ENCODE data around the gene SLC9B1.

SLC9B1 gene

DNA sequence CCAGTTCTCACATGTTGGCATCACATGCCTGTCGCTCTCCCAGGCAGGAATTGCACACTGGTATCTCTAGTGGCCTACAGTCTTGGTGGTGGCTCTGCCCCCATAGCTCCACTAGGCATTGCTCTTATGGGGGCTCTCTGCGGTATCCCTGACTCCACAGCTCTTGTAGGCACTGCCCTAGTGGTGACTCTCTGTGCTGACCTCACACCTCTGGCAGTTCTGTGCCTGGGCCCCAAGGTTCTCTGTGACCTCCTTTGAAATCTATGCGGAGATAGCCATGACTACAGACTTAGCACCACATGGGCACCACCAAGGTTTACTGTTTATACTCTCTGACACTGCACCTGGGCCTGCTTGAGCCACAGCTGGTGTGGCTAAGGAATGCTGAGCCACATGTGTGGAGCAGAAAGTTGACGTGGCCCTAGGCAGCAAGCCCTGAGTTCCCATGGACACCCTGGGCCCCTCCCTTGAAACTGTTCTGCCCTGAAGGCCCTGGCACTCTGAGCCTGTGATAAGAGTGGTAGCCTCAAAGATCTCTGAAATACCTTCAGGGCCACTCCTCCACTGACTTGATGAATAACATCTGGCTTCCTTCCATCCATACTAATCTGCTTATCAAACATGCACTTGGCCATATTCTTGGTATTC lies 8.0 kb downstream of the SLC9B1 start:
- ChIA-PET POLR2A (no interaction called here), CTCF (interaction anchor here (1.0 to 2.1 kb wide), 7 partner anchors 21 to 581 kb away, joined by 3 to 10 read pairs (median 5); no protein-coding TSS in a partner anchor)
- H3K4me3 ChIP-seq (ENCODE audit: low read depth, low read length), result no peak overlapping the region
- no peaks in the 10 kb centered on the region for H3K9me3 ChIP-seq (ENCODE audit: control insufficient read depth, insufficient read depth, low read depth, low read length)
- H3K27ac ChIP-seq (ENCODE audit: extremely low read depth, low read depth, low read length), result no peak overlapping the region
- TF ChIP-seq ZNF10 (tag by site-specific recombination; IDR thresholded peaks at IDR 0.05), result no peak
- TF ChIP-seq, protein P1, sequence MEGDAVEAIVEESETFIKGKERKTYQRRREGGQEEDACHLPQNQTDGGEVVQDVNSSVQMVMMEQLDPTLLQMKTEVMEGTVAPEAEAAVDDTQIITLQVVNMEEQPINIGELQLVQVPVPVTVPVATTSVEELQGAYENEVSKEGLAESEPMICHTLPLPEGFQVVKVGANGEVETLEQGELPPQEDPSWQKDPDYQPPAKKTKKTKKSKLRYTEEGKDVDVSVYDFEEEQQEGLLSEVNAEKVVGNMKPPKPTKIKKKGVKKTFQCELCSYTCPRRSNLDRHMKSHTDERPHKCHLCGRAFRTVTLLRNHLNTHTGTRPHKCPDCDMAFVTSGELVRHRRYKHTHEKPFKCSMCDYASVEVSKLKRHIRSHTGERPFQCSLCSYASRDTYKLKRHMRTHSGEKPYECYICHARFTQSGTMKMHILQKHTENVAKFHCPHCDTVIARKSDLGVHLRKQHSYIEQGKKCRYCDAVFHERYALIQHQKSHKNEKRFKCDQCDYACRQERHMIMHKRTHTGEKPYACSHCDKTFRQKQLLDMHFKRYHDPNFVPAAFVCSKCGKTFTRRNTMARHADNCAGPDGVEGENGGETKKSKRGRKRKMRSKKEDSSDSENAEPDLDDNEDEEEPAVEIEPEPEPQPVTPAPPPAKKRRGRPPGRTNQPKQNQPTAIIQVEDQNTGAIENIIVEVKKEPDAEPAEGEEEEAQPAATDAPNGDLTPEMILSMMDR (tag by site-specific recombination; IDR thresholded peaks at IDR 0.05), result no peak
- no peak for TF ChIP-seq OVOL3 (tag by site-specific recombination; IDR thresholded peaks at IDR 0.05)
- TF ChIP-seq MYNN (tag by site-specific recombination; IDR thresholded peaks at IDR 0.05; ENCODE audit: borderline replicate concordance), result no peak
- no peak for TF ChIP-seq ZNF473 (tag by site-specific recombination; IDR thresholded peaks at IDR 0.05)
- TF ChIP-seq ZNF174 (tag by site-specific recombination; IDR thresholded peaks at IDR 0.05), result no peak
- TF ChIP-seq, protein P2, sequence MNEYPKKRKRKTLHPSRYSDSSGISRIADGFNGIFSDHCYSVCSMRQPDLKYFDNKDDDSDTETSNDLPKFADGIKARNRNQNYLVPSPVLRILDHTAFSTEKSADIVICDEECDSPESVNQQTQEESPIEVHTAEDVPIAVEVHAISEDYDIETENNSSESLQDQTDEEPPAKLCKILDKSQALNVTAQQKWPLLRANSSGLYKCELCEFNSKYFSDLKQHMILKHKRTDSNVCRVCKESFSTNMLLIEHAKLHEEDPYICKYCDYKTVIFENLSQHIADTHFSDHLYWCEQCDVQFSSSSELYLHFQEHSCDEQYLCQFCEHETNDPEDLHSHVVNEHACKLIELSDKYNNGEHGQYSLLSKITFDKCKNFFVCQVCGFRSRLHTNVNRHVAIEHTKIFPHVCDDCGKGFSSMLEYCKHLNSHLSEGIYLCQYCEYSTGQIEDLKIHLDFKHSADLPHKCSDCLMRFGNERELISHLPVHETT (tag by site-specific recombination; IDR thresholded peaks at IDR 0.05), result no peak
- no peak for TF ChIP-seq HOXA7 (CRISPR knock-in tag; IDR thresholded peaks at IDR 0.05; ENCODE audit: borderline replicate concordance)
- no peak for TF ChIP-seq ZNF596 (tag by site-specific recombination; IDR thresholded peaks at IDR 0.05)
- TF ChIP-seq REST (tag by site-specific recombination; IDR thresholded peaks at IDR 0.05), result no peak
- H3K4me1 ChIP-seq (ENCODE audit: control insufficient read depth, insufficient read depth, low read length), result peaks cover 6% of the 10 kb centered on the region; the same call in 1 of the 2 replicates
- H3K36me3 ChIP-seq (ENCODE audit: control insufficient read depth in 2 of 2, insufficient read depth in 1 of 2, low read length in 2 of 2), result no peaks in the 10 kb centered on the region

DNA sequence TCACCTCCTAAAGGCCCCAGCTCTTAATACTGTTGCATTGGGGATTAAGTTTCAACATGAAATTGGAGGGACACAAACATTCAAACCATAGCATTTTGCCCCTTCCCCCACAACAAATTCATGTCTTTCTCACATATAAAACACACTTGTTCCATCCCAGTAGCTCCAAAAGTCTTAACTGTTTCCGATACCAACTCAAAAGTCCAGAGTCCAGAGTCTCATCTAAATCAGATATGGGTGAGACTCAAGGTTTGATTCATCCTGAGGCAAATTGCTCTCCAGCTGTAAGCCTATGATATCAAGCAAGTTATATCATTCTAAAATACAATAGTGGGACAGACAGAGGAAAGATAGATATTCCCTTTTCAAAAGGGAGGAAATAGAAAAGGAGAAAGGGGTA lies 8.7 kb downstream of the SLC9B1 start:
- CTCF ChIA-PET, result interaction anchor here (1.0 to 1.5 kb wide), 6 partner anchors 21 to 580 kb away, joined by 3 to 6 read pairs (median 4); no protein-coding TSS in a partner anchor
- peaks cover 6% of the 10 kb centered on the region; the same call in 1 of the 2 replicates for H3K4me1 ChIP-seq (ENCODE audit: control insufficient read depth, insufficient read depth, low read length)
- POLR2A ChIA-PET, result no interaction called here
- no peaks in the 10 kb centered on the region for H3K9me3 ChIP-seq (ENCODE audit: control insufficient read depth, insufficient read depth, low read depth, low read length)
- TF ChIP-seq ZFP69B (tag by site-specific recombination; IDR thresholded peaks at IDR 0.05), result no peak
- TF ChIP-seq, protein P3, sequence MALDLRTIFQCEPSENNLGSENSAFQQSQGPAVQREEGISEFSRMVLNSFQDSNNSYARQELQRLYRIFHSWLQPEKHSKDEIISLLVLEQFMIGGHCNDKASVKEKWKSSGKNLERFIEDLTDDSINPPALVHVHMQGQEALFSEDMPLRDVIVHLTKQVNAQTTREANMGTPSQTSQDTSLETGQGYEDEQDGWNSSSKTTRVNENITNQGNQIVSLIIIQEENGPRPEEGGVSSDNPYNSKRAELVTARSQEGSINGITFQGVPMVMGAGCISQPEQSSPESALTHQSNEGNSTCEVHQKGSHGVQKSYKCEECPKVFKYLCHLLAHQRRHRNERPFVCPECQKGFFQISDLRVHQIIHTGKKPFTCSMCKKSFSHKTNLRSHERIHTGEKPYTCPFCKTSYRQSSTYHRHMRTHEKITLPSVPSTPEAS (tag by site-specific recombination; IDR thresholded peaks at IDR 0.05), result no peak
- TF ChIP-seq ZNF174 (tag by site-specific recombination; IDR thresholded peaks at IDR 0.05), result no peak
- no peak for TF ChIP-seq ZNF544 (tag by site-specific recombination; IDR thresholded peaks at IDR 0.05)
- TF ChIP-seq ZNF239 (tag by site-specific recombination; IDR thresholded peaks at IDR 0.05), result no peak
- TF ChIP-seq ZNF645 (tag by site-specific recombination; IDR thresholded peaks at IDR 0.05), result no peak
- no peak for TF ChIP-seq ZNF211 (tag by site-specific recombination; IDR thresholded peaks at IDR 0.05; ENCODE audit: low read depth)
- H3K27ac ChIP-seq (ENCODE audit: extremely low read depth, low read depth, low read length), result no peak overlapping the region
- no peak overlapping the region for H3K4me3 ChIP-seq (ENCODE audit: low read depth, low read length)
- H3K36me3 ChIP-seq (ENCODE audit: control insufficient read depth in 2 of 2, insufficient read depth in 1 of 2, low read length in 2 of 2), result no peaks in the 10 kb centered on the region

Data from HEK293 (cell line).